HG03432 (cell line): ENCODE data around the gene NUP188.

ENCODE experiments used
- ATAC-seq: cut with Tn5 transposase; IDR thresholded peaks from one replicate; pipeline ENCODE4 v1.9.1; 2021; ENCODE audit warnings: mild to moderate bottlenecking, moderate library complexity; ENCODE audit not compliant: unreplicated experiment

The NUP188 gene

GRCh38 chr9:128913048-128913900, 34.2 kb upstream of the NUP188 start:
- no peak for ATAC-seq

GRCh38 chr9:128913995-128914772, 33.3 kb upstream of the NUP188 start:
- ATAC-seq = no peak

- ATAC-seq = no peak
Measured at GRCh38 chr9:128916204-128916603, 31.3 kb upstream of the NUP188 start.

DNA sequence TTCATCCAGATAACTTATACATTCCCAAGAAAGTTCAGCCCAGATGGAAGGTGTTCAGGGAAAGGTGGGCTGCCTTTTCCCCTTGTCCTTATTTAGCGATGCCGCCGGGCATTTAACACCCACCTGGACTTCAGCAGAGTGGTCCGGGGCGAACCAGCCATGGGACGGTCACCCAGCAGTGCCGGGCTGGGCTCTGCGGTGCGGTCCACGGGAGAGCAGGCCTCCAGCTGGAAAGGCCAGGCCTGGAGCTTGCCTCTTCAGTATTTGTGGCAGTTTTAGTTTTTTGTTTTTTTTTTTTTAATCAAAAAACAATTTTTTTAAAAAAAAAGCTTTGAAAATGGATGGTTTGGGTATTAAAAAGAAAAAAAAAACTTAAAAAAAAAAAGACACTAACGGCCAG, 30.8 kb upstream of the NUP188 start:
- no peak for ATAC-seq

DNA sequence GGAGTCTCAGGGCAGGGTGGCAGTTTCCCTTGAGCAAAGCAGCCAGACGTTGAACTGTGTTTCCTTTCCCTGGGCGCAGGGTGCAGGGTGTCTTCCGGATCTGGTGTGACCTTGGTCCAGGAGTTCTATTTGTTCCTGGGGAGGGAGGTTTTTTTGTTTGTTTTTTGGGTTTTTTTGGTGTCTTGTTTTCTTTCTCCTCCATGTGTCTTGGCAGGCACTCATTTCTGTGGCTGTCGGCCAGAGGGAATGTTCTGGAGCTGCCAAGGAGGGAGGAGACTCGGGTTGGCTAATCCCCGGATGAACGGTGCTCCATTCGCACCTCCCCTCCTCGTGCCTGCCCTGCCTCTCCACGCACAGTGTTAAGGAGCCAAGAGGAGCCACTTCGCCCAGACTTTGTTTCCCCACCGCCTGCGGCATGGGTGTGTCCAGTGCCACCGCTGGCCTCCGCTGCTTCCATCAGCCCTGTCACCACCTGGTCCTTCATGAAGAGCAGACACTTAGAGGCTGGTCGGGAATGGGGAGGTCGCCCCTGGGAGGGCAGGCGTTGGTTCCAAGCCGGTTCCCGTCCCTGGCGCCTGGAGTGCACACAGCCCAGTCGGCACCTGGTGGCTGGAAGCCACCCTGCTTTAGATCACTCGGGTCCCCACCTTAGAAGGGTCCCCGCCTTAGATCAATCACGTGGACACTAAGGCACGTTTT, 30.2 kb upstream of the NUP188 start:
- no peak for ATAC-seq

GRCh38 chr9:128918921-128919320, 28.6 kb upstream of the NUP188 start:
- no peak for ATAC-seq

DNA sequence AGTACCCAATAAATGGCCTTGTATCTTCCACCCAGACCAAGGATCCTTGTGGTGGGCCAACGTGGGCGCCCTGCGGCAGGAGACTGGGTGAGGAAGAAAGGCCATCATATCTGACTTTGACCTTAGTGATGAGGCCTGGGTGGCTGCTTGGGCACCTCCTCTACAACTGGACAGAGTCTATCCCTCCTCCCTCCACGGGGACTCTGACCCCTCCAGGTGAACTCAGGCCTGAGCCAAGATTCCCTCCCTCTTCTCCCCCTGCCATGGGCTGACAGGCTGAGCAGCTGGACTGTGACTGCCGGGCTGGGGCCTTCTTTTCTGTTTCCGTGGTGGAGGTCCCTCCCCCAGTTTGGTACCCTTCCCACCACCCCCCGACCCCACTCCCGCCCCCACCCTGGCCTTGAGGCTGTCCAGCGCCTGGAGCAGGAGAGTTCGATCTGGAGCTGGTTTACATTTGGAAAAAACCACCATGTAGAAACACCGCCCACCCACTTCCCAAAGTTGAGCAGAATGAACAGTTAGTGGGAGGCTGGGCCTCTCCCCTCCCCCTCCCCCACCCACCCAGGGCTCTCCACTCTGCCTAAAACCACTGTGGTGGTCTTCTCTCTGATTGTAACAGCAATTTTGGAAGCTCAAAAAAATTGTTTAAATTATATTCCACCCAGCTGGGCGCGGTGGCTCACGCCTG, 28.0 kb upstream of the NUP188 start:
- ATAC-seq = no peak

GRCh38 chr9:128920381-128921058, 27.0 kb upstream of the NUP188 start, which contains the start of gene PHYHD1:
Gene PHYHD1, plus strand, starts transcription at chr9:128920982. Its CDS starts 1,342 bp downstream, at chr9:128922324.
- ATAC-seq = no peak

DNA sequence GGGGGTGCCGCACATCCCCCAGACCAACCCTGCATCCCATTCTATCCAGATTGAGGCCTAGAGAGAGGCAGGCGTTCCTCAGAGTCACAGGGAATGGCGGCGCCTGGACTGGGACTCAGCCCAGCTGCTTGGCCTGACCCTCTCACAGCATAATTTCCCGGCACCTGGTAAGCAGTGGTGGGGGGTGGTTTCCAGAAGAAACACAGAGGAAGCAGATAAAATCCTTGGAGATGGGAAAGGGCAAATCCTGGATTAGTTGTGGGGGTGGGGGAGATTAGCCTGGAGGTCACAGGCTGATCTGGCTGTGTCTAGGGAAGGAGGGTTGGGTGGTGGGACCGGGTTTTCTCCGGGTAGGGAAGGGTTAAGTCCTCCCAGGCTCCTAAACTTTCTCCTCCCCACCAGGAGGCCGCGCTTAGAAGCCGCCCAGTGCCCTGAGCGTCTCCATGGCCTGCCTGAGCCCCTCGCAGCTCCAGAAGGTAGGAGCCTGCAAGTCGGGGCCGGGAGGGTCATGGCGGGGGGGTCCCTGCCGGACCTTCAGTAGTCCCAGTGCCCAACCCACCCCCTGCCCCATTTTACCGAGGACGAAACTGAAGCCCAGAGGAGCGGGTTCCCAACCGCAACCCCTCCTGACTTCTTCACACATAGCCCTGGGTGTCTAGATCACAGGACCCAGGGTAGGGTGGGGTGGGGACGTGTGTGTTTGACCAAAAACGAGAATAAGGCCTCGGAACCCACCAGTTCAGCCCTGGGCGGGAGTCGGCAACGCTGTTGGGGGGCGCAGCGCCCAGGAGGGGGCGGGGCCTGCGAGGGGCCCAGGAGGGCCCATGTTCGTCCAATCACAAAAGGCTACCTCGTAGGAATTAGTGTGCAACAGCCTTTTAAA, 25.4 kb upstream of the NUP188 start:
- no peak for ATAC-seq

- ATAC-seq = no peak
Measured at GRCh38 chr9:128923493-128923883, 24.0 kb upstream of the NUP188 start.

DNA sequence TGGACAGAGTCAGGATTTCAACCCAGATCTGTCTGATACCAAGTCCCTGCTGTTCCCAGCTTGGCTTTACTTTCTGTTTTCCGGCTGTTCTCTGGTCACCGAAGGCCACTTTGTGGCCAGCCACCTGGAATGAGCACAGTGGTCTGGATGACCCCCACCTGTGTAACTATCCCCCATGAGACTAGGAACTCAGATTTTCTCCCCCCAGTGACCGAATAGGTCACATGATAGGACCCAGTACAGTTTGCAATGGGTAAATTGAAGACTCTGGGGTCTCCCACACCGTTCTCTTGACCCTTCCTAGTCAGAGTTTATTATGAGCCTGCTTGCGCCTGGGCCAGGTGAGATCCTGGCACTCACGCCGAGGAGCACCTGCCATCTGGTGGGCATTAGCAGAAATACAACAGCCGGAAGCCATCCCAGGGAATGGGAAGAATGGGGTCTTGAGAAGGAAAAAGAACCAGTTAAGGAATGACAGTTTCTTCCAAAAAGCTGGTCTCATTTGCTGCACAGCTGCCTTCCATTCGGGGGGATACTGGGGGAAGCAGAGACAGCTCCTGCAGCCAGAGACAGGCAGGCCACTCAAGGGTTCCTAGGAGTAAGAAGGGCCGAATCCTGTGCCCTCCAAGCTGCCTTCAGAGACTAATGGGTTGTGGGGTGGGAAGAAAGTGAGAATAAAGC, 19.6 kb upstream of the NUP188 start:
- ATAC-seq = no peak

DNA sequence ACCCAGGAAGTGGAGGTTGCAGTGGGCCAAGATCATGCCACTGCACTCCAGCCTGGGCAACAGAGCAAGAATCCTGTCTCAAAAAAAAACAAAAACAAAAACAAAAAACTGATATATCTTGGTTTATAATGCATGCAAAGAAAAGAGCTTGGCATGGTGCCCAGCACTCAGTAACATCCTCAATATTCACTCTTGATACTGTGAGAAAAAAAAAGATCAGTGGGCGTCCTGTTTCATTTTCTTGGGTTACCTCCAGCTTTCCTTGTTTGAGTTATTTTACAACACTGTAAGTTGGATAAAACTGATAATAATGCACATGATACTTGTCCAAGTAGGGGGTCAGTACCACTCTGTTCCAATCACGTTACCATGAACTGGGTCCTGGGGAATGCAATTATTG, 18.9 kb upstream of the NUP188 start:
- ATAC-seq = no peak

DNA sequence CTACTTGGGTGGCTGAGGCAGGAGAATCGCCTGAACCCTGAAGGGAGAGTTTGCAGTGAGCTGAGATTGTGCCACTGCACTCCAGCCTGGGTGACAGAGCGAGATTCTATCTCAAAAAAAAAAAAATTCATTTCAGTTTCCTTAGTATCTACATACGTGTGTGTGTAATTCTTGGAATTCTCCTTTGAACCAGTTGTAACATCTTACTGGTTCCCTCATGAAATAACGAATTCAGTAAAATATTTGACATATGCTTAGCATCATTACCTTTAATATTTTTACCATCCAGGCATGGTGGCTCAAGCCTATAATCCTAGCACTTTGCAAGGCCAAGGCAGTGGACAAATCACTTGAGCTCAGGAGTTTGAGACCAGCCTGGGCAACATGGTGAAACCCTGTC, 17.9 kb upstream of the NUP188 start:
- ATAC-seq = no peak

GRCh38 chr9:128933731-128934130, 13.8 kb upstream of the NUP188 start:
- ATAC-seq = no peak

DNA sequence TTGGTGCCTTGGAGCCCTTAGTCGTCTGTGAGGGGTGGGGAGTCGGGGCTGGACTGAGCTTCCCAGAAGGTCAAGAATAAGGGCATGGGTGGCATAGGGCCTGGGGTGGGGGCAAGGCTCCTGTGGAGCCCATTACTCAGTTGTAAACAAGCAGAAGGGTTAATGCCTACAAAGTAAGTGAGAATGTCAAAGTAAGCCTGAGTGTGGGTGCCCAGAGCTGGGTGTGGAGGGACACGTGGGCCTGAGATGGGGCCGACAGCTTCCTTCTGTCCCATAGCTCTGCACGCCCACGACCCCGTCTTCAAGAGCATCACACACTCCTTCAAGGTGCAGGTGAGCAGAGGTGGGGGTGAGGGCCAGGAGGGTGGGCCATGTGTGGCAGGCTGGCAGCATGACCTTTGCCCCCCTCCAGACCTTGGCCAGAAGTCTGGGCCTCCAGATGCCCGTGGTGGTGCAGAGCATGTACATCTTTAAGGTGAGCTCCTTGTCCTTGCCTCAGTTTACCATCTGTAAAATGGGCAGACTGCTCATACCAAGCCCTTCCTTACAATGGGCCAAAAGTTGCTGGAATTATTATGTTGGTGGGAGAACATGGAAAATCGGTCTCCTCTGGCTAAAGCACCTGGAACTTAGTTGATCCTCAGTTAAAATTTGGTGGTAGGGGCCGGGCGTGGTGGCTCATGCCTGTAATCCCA, 11.2 kb upstream of the NUP188 start:
- no peak for ATAC-seq

DNA sequence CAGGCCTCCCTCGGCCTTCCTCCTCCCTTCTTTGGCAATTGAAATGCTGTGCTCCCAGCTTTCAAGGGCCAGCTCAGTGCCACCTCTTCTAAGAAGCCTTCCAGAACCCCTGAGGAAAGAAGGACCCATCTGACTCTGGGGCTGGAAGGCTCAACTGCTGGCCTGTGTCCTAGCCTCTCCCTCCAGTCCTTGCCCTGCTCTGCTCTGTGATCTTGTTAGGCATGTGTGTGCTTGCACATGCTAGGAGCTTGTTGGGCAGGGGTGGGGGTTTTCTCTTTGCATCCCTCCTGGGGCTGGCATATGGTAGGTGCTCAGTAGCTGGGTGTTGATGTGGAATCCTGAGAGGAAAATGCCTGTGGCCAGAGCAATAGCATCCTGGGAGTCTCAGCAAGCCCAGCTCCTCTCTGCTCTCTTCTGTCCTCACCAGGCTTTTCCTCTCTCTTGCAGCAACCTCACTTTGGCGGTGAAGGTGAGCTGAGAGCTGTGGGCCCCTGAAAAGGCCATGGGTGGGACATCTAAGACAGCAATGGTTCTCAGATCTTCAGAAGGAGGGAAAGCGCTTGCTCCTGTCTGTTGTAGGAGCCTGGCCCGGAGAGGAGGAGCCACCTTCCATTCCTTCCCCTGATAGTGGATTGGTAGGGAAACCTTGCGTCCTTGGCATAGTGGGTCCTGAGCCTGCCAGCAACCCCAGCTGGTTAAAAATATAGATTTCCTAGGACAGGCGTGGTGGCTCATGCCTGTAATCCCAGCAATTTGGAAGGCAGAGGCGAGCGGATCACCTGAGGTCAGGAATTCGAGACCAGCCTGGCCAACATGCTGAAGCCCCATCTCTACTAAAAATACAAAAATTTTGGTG, 10.0 kb upstream of the NUP188 start:
- ATAC-seq = no peak

DNA sequence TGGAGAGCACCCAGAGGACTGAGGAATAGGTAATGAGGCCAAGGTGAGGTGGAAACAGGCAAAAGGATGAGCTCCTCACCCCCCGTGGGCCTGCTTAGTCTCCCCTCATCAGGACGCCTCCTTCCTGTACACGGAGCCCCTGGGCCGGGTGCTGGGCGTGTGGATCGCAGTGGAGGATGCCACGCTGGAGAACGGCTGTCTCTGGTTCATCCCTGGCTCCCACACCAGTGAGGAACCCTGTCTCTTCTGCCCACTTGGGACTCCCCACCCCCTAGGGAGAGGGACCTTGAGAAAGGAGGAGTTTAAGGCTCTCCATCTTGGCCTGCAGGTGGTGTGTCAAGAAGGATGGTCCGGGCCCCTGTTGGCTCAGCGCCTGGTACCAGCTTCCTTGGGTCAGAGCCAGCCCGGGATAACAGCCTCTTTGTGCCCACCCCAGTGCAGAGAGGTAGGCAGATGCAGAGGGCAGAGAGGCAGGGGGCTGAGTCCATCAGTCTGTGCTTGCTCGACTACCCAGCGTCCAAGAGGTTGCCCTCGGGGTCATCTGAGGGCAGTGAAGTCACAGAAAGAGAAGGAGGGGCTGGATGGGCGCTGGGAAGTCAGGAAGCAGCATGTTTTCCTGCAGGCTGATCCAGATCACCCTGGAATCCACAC, 7.1 kb upstream of the NUP188 start:
- ATAC-seq = no peak
